GM19468 (cell line): ENCODE measurements around the gene KRT81.
"Not testable (repeated sequence)": the region's sequence is repeated elsewhere in the genome, so short reads cannot be mapped to it uniquely, and the experiment has no call there.

Experiments used
- ATAC-seq: cut with Tn5 transposase; IDR thresholded peaks from one replicate; pipeline ENCODE4 v1.9.1; 2021; ENCODE audit warnings: mild to moderate bottlenecking, moderate library complexity, moderate number of reproducible peaks; ENCODE audit not compliant: unreplicated experiment; ENCODE audit errors: extremely low read depth

The KRT81 gene

DNA sequence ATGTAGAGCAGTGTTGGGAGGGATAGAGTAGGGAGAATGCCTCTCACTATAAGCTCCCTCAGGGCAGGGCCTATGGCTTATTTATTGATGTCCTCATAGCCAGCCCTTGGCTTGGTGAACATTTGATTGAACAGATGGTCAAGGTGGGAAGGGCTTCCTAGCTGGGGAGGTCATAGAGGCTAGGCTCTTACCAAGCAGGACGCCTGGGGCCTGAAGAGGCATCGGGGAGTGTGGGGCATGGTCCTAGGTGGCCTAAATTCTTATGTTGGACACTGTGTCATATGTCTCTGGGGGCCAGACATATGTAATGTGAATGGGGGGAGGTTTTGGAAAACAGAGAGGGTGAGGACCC, 34.8 kb downstream of the KRT81 start:
- no peak for ATAC-seq

DNA sequence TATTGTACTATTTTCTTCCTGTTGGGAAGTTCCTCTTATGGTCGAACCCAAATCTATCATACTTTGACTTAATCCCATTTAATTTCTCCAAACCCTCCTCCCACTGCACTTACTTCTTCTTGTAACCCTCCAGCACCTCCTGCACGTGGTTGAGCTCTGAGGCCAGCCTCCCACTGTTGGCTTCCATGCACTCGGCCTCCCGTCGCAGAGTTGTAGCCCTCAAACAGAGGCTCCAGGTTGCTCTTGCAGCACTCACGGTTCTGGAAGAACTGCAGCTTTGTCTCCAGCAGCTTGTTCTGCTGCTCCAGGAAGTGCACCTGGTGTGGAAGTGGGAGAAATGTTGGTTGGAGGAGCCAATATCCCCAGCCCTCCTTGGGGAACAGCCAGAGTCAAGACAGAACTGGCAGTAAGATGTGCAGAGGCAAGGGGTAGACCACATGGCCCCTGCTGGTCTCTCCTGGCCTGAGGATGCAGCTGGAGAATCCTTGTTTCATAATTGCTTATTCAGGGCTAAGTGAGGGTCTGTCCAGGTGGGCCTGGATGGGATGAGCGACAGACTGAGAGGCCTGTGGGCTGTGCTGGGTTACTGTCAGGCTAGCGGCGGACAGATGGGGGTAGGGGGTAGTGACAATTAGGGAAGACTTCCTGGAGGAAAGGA, 35.3 kb downstream of the KRT81 start:
- ATAC-seq: no peak

GRCh38 chr12:52254965-52255751, 36.2 kb downstream of the KRT81 start:
- ATAC-seq: no peak

- no peak for ATAC-seq
Observed at GRCh38 chr12:52254180-52254964, 37.0 kb downstream of the KRT81 start.

GRCh38 chr12:52253391-52254179, 37.7 kb downstream of the KRT81 start:
- no peak for ATAC-seq

DNA sequence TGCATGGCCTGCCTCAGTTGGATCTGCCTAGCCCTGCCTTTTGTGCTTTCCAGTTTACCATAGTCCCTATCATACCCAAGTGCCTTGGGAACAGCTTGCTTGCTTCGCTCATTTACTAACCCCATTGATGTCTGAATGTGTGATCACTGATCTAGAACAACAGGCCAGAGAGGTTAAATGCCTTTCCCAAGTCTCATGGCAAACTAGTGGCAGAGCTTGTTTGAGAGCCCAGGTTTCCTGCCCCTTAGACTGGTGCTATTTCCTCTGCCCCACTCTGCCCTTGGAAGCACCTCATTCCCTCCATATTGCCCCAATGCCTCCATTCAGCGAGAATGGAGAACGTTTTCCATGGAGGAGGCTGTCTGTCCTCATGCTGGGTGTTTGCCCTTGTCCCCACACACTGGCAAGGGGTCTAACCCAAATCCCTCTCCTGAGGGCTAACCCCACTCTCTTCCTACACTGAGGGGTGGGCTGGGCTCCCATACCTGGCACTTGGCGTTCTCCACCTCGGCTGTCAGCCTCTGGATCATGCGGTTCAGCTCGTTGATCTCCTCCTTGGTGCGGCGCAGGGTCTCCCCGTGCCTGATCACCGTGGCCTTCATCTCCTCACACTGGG, 38.5 kb downstream of the KRT81 start:
- ATAC-seq: no peak

- not testable (repeated sequence) for ATAC-seq
Observed at GRCh38 chr12:52252175-52252615, 39.1 kb downstream of the KRT81 start.

- ATAC-seq: no peak
Observed at GRCh38 chr12:52251367-52252051, 39.8 kb downstream of the KRT81 start.

DNA sequence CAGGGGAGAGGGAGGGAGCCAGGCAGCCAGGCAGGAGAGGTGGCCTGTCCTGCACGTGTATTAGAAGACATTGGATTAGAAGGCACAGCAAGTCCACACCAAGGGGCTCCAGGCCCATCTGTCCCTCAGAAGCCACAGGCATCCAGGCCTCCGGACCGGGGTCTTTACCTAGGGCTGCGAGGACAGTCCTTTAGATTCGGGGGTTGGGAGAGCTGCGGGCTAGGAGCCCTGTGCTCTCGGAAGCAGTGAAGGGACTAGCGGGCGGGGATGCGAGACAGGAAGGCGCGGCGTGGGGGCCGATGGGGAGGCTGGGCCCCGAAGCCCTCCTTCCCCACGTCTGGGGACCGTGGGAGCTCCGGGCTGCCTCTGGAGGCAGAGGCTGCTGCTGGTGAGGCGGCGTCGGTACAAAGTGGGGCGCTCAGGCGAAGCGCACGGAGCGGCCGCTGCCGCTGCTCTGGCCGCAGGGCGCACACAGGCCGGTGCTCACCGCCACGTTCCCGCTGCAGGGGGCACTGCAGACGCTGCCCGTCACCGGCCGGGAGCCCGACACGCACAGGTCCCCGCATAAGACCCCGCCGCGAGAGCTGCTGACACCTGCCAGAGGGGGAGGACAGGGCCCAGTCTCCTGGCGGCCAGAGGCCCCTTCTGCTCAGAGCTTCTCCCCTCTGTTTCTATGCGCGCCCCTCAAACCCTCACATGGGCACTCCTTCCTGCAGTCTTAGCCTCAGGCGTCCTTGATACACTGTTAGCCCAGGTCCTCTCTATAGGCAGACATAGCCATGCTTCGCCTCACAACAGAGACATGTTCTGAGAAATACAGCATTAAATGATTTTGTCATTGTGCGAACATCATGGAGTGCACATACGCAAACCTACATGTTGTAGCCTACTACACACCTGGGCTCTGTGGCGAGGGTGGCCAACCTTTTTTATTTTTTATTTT, 41.0 kb downstream of the KRT81 start:
- ATAC-seq: no peak

- ATAC-seq: no peak
Observed at GRCh38 chr12:52249511-52250047, 41.8 kb downstream of the KRT81 start.

GRCh38 chr12:52248541-52249461, 42.5 kb downstream of the KRT81 start:
- no peak for ATAC-seq

DNA sequence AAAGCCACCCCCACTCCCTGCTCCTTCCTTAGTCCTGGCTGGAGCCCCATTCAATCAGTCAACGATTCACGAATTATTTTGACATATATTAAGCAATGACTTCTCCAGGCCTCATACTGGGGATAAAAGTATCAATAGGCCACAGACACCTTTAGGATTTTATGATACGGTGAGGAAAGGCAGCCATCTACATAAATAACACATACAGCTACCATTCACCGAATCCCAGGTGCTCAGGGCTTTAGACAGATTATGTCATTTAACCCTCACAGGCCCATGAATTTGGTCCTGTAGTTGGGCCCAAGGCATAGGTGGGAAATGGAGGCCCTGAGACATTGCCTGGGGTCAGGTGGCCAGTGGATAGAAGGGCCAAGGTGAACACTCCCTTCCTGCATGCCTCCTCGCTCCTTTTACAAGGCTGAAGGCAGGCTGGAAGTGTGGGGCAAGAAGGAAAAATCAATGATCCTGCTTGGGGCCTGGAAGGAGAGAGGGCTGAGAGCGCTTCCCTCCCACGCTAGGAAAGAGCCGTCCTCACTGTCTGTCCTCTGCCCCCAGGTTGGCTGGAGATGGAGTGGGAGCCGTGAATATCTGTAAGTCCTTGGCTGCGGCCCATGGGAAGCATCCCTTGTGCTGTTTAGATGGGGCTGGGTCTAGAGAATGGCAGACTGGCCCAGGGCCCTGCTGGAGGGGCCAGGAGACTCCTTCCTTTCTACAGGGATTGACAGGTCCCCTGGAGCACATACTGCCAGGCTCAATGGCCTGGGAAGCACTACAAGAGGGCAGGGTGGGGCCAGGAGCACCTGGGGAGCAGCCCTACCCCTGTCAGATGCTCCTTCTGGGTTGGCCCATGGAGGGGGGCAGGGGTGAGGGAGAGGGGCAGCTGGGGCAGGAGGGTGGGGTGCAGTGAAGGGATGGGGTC, 43.5 kb downstream of the KRT81 start:
- ATAC-seq: no peak

- ATAC-seq: no peak
Observed at GRCh38 chr12:52246720-52247621, 44.4 kb downstream of the KRT81 start.

GRCh38 chr12:52245962-52246569, 45.3 kb downstream of the KRT81 start:
- no peak for ATAC-seq
